Spleen (tissue), 7 donors: ENCODE measurements around the gene BPIFB3.

Experiments
- POLR2A ChIP-seq, 3 donors: fragments of 450-650 bp; IDR thresholded peaks; one replicate each; pipeline ENCODE4 v1.5.1; 2017; ENCODE audit warnings: antibody characterized with exemption in 3 of 3, mild to moderate bottlenecking in 1 of 3
- TF ChIP-seq, protein P1 (sequence below), 11 experiments: fragments of 200-600 bp in 7 of 11; fragments of 450-650 bp in 4 of 11; sonication (generic) in 4 of 11; IDR thresholded peaks in 8 of 11; conservative IDR thresholded peaks in 3 of 11; 1 replicate in 7 of 11; 2 replicates in 4 of 11; pipeline versions ENCODE4 v1.4.0 to v1.8.0; 2016 to 2021; ENCODE audit warnings: antibody characterized with exemption in 11 of 11, inconsistent platforms in 4 of 11, mild to moderate bottlenecking in 1 of 11
- donor health status: DM: no; HTN: no; CAD: no; lungs with moderate emphysema.
- donor health status: DM: no; HTN: no; CAD: no.
- donor health status: DM: no; HTN: no; CAD: no.

DNA sequence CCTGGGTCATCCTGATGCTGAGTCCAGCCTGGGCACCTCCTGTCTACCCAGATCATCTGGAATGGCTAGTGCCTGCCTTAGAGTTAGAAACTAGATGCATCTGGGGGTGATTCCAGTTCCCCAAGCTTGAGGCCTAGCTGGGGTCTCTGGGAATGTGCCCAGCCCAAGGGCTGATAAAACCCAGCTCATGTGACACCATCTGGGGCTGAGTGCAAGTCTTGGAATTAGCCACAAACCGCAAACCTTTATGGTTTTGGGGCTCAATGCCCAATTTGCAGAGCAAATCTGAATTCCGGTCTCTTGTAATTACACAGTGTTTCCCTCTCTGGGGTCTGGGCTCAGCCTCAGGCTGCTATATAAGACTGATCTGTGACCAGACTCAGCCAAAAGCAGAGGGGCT, 25.6 kb downstream of the BPIFB3 start, which contains the start of gene BPIFB4:
- TF ChIP-seq POLR2A (IDR thresholded peaks at IDR 0.05): no peak
- TF ChIP-seq, protein P1, sequence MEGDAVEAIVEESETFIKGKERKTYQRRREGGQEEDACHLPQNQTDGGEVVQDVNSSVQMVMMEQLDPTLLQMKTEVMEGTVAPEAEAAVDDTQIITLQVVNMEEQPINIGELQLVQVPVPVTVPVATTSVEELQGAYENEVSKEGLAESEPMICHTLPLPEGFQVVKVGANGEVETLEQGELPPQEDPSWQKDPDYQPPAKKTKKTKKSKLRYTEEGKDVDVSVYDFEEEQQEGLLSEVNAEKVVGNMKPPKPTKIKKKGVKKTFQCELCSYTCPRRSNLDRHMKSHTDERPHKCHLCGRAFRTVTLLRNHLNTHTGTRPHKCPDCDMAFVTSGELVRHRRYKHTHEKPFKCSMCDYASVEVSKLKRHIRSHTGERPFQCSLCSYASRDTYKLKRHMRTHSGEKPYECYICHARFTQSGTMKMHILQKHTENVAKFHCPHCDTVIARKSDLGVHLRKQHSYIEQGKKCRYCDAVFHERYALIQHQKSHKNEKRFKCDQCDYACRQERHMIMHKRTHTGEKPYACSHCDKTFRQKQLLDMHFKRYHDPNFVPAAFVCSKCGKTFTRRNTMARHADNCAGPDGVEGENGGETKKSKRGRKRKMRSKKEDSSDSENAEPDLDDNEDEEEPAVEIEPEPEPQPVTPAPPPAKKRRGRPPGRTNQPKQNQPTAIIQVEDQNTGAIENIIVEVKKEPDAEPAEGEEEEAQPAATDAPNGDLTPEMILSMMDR (IDR thresholded peaks at IDR 0.05 in 8 of 11, conservative IDR thresholded peaks at IDR 0.05 in 3 of 11): no peak
